ENCODE data around the gene TGFB2. TPM values are rescaled to one million over a fixed set of nuclear protein-coding genes. Genes with fewer than 3 reads are reported as not detected.

TGFB2 gene
- total and polyA plus RNA-seq, 2 donors (not counting 1 experiment from before 2014, with no cell fraction given): 0.55 to 0.76 TPM

DNA sequence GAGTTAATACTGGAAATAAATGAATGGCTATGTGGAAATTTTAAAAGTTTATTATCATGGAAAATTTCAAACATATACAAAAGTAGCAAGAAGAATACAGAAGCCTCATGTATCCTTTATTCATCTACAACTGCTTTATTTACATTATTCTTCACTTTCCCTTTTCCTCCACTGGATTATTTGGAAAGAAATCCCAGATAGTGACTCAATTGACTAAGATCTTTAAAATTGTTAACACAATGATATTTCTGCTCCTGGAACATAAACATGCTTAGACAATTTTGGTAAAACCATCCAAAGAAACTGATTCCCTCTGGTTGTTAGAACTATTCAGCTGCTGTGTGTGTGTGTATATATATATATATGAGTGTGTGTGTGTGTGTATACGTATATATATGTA lies 116.2 kb downstream of the TGFB2 start:
- Histone ChIP-seq H3K79me2 (ENCODE audit: control insufficient read depth, insufficient read depth, low read length) (no peaks in the 10 kb centered on the region), H4K20me1 (ENCODE audit: control insufficient read depth, insufficient read depth, low read length, poor library complexity, severe bottlenecking) (no peaks in the 10 kb centered on the region), H3K9me3 (ENCODE audit: control extremely low read depth in 1 of 3, control insufficient read depth in 2 of 3, insufficient read depth in 1 of 3, low read length in 2 of 3) (no peaks in the 10 kb centered on the region), H3K27me3 (replicated peaks in 1 of 4; ENCODE audit: control extremely low read depth in 1 of 4, control insufficient read depth in 3 of 4, insufficient read depth in 4 of 4, low read length in 3 of 4) (no peaks in the 10 kb centered on the region), H2AFZ (ENCODE audit: insufficient read depth, low read depth, low read length, poor library complexity, severe bottlenecking) (no peak overlapping the region), H3K27ac (ENCODE audit: low read length in 2 of 2) (no peak overlapping the region), H3K4me1 (ENCODE audit: control insufficient read depth in 2 of 2, insufficient read depth in 2 of 2, low read length in 2 of 2) (peaks cover 2 to 4% of the 10 kb centered on the region in 2 donors), H3K9ac (ENCODE audit: low read length) (no peak overlapping the region), H3K4me2 (replicated peaks; ENCODE audit: low read depth, low read length, poor library complexity, severe bottlenecking) (no peak overlapping the region), H3K4me3 (ENCODE audit: control extremely low read depth in 1 of 5, extremely low read depth in 1 of 5, insufficient read depth in 1 of 5, low read depth in 2 of 5, low read length in 4 of 5) (no peak overlapping the region), H3K36me3 (replicated peaks in 1 of 2; ENCODE audit: control extremely low read depth in 1 of 2, control insufficient read depth in 1 of 2, extremely low read depth in 1 of 2, insufficient read depth in 2 of 2, low read length in 1 of 2) (no peaks in the 10 kb centered on the region)
- Mint-ChIP-seq H3K9me3 (ENCODE audit: insufficient read depth) (no peaks in the 10 kb centered on the region), H3K4me3 (no peak overlapping the region), H3K4me1 (peaks cover 14% of the 10 kb centered on the region), H3K27ac (no peak overlapping the region), H3K27me3 (no peaks in the 10 kb centered on the region)
- TF ChIP-seq, protein P1, sequence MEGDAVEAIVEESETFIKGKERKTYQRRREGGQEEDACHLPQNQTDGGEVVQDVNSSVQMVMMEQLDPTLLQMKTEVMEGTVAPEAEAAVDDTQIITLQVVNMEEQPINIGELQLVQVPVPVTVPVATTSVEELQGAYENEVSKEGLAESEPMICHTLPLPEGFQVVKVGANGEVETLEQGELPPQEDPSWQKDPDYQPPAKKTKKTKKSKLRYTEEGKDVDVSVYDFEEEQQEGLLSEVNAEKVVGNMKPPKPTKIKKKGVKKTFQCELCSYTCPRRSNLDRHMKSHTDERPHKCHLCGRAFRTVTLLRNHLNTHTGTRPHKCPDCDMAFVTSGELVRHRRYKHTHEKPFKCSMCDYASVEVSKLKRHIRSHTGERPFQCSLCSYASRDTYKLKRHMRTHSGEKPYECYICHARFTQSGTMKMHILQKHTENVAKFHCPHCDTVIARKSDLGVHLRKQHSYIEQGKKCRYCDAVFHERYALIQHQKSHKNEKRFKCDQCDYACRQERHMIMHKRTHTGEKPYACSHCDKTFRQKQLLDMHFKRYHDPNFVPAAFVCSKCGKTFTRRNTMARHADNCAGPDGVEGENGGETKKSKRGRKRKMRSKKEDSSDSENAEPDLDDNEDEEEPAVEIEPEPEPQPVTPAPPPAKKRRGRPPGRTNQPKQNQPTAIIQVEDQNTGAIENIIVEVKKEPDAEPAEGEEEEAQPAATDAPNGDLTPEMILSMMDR (IDR thresholded peaks at IDR 0.05): no peak
- no peak for TF ChIP-seq EZH2 (IDR thresholded peaks at IDR 0.05; ENCODE audit: borderline replicate concordance, insufficient read depth, low read depth, low read length, poor library complexity, severe bottlenecking)
- no CpG with 5 or more reads among the region's 1 CpG for WGBS (ENCODE audit: insufficient coverage)
- DNase-seq (no peak), ATAC-seq (ENCODE audit: low read depth) (no peak)
- intact Hi-C loops (cut with micrococcal nuclease): no loop called here
- CTCF ChIA-PET: no interaction called here
- POLR2A ChIA-PET: no interaction called here

DNA sequence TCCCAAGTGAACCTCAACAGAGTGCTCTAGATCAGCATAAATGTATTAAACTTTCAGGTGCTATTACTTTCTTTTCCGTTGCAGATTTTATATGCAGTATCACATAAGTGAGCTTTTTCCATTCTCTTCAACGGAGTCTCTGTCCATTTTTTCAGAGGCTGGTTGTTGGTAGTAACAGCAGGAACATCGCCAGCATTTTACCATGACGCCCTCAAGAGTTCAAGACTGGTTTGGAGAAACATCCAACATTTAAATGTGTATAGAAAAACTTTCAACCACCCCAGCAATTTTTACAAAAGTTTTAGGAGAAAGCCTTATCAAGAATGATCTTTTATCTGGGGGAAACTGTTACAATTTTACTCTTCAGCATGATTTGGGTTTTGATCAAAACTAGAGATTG lies 117.0 kb downstream of the TGFB2 start:
- H3K4me3 Mint-ChIP-seq: no peak overlapping the region
- ChIA-PET POLR2A (no interaction called here), CTCF (no interaction called here)
- H3K4me2 ChIP-seq (replicated peaks; ENCODE audit: low read depth, low read length, poor library complexity, severe bottlenecking): no peak overlapping the region
- no peak for ATAC-seq (ENCODE audit: low read depth)
- peaks cover 0 to 4% of the 10 kb centered on the region in 2 donors for H3K4me1 ChIP-seq (ENCODE audit: control insufficient read depth in 2 of 2, insufficient read depth in 2 of 2, low read length in 2 of 2)
- H3K27me3 Mint-ChIP-seq: no peaks in the 10 kb centered on the region
- DNase-seq: no peak
- H3K9me3 Mint-ChIP-seq (ENCODE audit: insufficient read depth): no peaks in the 10 kb centered on the region
- WGBS (ENCODE audit: insufficient coverage): no CpG with 5 or more reads among the region's 4 CpGs
- H3K27ac Mint-ChIP-seq: no peak overlapping the region
- H3K9ac ChIP-seq (ENCODE audit: low read length): no peak overlapping the region
- H3K27me3 ChIP-seq (replicated peaks in 1 of 4; ENCODE audit: control extremely low read depth in 1 of 4, control insufficient read depth in 3 of 4, insufficient read depth in 4 of 4, low read length in 3 of 4): no peaks in the 10 kb centered on the region
- TF ChIP-seq, protein P1 (IDR thresholded peaks at IDR 0.05): no peak
- H4K20me1 ChIP-seq (ENCODE audit: control insufficient read depth, insufficient read depth, low read length, poor library complexity, severe bottlenecking): no peaks in the 10 kb centered on the region
- H2AFZ ChIP-seq (ENCODE audit: insufficient read depth, low read depth, low read length, poor library complexity, severe bottlenecking): no peak overlapping the region
- peaks cover 13% of the 10 kb centered on the region for H3K4me1 Mint-ChIP-seq
- intact Hi-C loops (cut with micrococcal nuclease): no loop called here
- H3K36me3 ChIP-seq (replicated peaks in 1 of 2; ENCODE audit: control extremely low read depth in 1 of 2, control insufficient read depth in 1 of 2, extremely low read depth in 1 of 2, insufficient read depth in 2 of 2, low read length in 1 of 2): no peaks in the 10 kb centered on the region
- H3K27ac ChIP-seq (ENCODE audit: low read length in 2 of 2): no peak overlapping the region
- H3K79me2 ChIP-seq (ENCODE audit: control insufficient read depth, insufficient read depth, low read length): no peaks in the 10 kb centered on the region
- no peak overlapping the region for H3K4me3 ChIP-seq (ENCODE audit: control extremely low read depth in 1 of 5, extremely low read depth in 1 of 5, insufficient read depth in 1 of 5, low read depth in 2 of 5, low read length in 4 of 5)
- no peaks in the 10 kb centered on the region for H3K9me3 ChIP-seq (ENCODE audit: control extremely low read depth in 1 of 3, control insufficient read depth in 2 of 3, insufficient read depth in 1 of 3, low read length in 2 of 3)
